Measurements from ENCODE around the gene PDLIM5. TPM values are rescaled to one million over a fixed set of nuclear protein-coding genes. Genes with fewer than 3 reads are reported as not detected.

PDLIM5 gene
- total RNA-seq, 1 experiment from 2014 or later: 106 TPM

GRCh38 chr4:94571715-94572114 is 120.0 kb downstream of the PDLIM5 start:
- Mint-ChIP-seq H3K9me3 (ENCODE audit: unreplicated experiment) (no peaks in the 10 kb centered on the region), H3K27me3 (ENCODE audit: insufficient read depth, unreplicated experiment) (no peaks in the 10 kb centered on the region), H3K27ac (ENCODE audit: unreplicated experiment) (no peak overlapping the region), H3K4me1 (ENCODE audit: low read depth, unreplicated experiment) (peaks cover 15% of the 10 kb centered on the region), H3K36me3 (ENCODE audit: insufficient read depth, unreplicated experiment) (peaks cover 20% of the 10 kb centered on the region), H3K4me3 (ENCODE audit: unreplicated experiment) (no peak overlapping the region)
- no peaks in the 10 kb centered on the region for H3K9me3 ChIP-seq
- ChIA-PET POLR2A (interaction anchor here (0.6 kb wide), 1 partner anchor 15 kb away, joined by 6 read pairs; no protein-coding TSS in a partner anchor), CTCF (no interaction called here)
- H3K4me3 ChIP-seq (ENCODE audit: low read depth, low read length): no peak overlapping the region
- H3K36me3 ChIP-seq (ENCODE audit: control insufficient read depth, insufficient read depth, low read length): no peaks in the 10 kb centered on the region
- intact Hi-C loops (cut with micrococcal nuclease; ENCODE audit: unreplicated experiment): loop anchor here (1.0 kb wide), 1 partner anchor 165 kb away; no protein-coding TSS in a partner anchor
- H3K4me1 ChIP-seq: peaks cover 16% of the 10 kb centered on the region
- no peak for TF ChIP-seq CTCF (IDR thresholded peaks at IDR 0.05; ENCODE audit: insufficient read depth in 1 of 2, low read depth in 1 of 2, low read length in 1 of 2, severe bottlenecking in 1 of 2, unreplicated experiment in 1 of 2)
- DNase-seq: no peak
- H3K27me3 ChIP-seq (replicated peaks; ENCODE audit: control insufficient read depth, insufficient read depth, low read length): no peaks in the 10 kb centered on the region
- no TSS peak for BruUV-seq (replicated peaks)

DNA sequence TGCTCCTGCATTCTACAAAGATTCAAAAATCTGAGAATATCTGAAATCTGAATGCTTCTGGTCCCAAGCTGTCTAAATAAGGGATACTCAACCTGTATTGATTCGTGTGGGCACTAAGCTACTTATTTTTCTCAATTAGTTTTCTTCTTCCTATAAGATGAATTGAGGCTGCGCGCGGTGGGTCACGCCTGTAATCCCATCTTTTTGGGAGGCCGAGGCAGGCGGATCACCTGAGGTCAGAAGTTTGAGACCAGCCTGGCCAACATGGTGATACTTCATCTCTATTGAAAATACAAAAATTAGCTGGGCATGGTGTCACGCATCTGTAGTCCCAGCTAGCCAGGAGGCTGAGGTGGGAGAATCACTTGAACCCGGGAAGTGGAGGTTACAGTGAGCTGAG is 122.3 kb downstream of the PDLIM5 start:
- Histone ChIP-seq H3K36me3 (ENCODE audit: control insufficient read depth, insufficient read depth, low read length) (no peaks in the 10 kb centered on the region), H3K9me3 (no peaks in the 10 kb centered on the region), H3K4me3 (ENCODE audit: low read depth, low read length) (no peak overlapping the region), H3K27me3 (replicated peaks; ENCODE audit: control insufficient read depth, insufficient read depth, low read length) (no peaks in the 10 kb centered on the region), H3K4me1 (peaks cover 11% of the 10 kb centered on the region)
- ChIA-PET CTCF (no interaction called here), POLR2A (no interaction called here)
- no TSS peak for BruUV-seq (replicated peaks)
- no peak overlapping the region for H3K4me3 Mint-ChIP-seq (ENCODE audit: unreplicated experiment)
- intact Hi-C loops (cut with micrococcal nuclease; ENCODE audit: unreplicated experiment): no loop called here
- peaks cover 15% of the 10 kb centered on the region for H3K4me1 Mint-ChIP-seq (ENCODE audit: low read depth, unreplicated experiment)
- no peaks in the 10 kb centered on the region for H3K27me3 Mint-ChIP-seq (ENCODE audit: insufficient read depth, unreplicated experiment)
- no peak overlapping the region for H3K27ac Mint-ChIP-seq (ENCODE audit: unreplicated experiment)
- no peaks in the 10 kb centered on the region for H3K9me3 Mint-ChIP-seq (ENCODE audit: unreplicated experiment)
- no peak for TF ChIP-seq CTCF (IDR thresholded peaks at IDR 0.05; ENCODE audit: insufficient read depth in 1 of 2, low read depth in 1 of 2, low read length in 1 of 2, severe bottlenecking in 1 of 2, unreplicated experiment in 1 of 2)
- peaks cover 16% of the 10 kb centered on the region for H3K36me3 Mint-ChIP-seq (ENCODE audit: insufficient read depth, unreplicated experiment)
- DNase-seq: no peak

DNA sequence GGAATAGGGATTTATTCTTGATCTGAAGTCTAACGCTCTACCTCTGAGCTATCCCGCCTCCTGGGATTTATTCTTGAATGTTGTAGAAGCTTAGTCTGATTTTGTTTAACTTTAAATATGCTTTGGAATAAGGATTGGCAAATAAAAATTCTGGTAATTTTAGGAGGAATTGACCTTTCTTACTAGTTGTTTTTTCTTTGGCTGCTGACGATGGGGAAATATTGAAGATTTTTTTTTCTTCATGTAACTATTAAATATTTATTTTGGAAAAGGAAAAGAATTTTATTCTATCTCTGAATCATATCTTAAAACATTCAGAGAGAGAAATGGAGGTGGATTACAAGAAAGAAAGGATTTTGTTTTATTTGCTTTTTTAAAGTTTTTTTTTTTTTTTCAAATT is 122.9 kb downstream of the PDLIM5 start:
- H3K4me1 Mint-ChIP-seq (ENCODE audit: low read depth, unreplicated experiment): peaks cover 15% of the 10 kb centered on the region
- ChIA-PET POLR2A (no interaction called here), CTCF (no interaction called here)
- no peaks in the 10 kb centered on the region for H3K36me3 ChIP-seq (ENCODE audit: control insufficient read depth, insufficient read depth, low read length)
- H3K4me1 ChIP-seq: peaks cover 11% of the 10 kb centered on the region
- no TSS peak for BruUV-seq (replicated peaks)
- H3K36me3 Mint-ChIP-seq (ENCODE audit: insufficient read depth, unreplicated experiment): peaks cover 13% of the 10 kb centered on the region
- no peak overlapping the region for H3K4me3 ChIP-seq (ENCODE audit: low read depth, low read length)
- H3K27me3 ChIP-seq (replicated peaks; ENCODE audit: control insufficient read depth, insufficient read depth, low read length): no peaks in the 10 kb centered on the region
- no peaks in the 10 kb centered on the region for H3K9me3 Mint-ChIP-seq (ENCODE audit: unreplicated experiment)
- intact Hi-C loops (cut with micrococcal nuclease; ENCODE audit: unreplicated experiment): no loop called here
- DNase-seq: no peak
- H3K27ac Mint-ChIP-seq (ENCODE audit: unreplicated experiment): no peak overlapping the region
- no peak overlapping the region for H3K4me3 Mint-ChIP-seq (ENCODE audit: unreplicated experiment)
- no peak for TF ChIP-seq CTCF (IDR thresholded peaks at IDR 0.05; ENCODE audit: insufficient read depth in 1 of 2, low read depth in 1 of 2, low read length in 1 of 2, severe bottlenecking in 1 of 2, unreplicated experiment in 1 of 2)
- H3K27me3 Mint-ChIP-seq (ENCODE audit: insufficient read depth, unreplicated experiment): no peaks in the 10 kb centered on the region
- H3K9me3 ChIP-seq: no peaks in the 10 kb centered on the region

Measured in Caco-2 (cell line).